ENCODE measurements around the gene DHH.

DHH gene

GRCh38 chr12:49048953-49049352, 45.6 kb downstream of the DHH start:
- no peak for DNase-seq

DNA sequence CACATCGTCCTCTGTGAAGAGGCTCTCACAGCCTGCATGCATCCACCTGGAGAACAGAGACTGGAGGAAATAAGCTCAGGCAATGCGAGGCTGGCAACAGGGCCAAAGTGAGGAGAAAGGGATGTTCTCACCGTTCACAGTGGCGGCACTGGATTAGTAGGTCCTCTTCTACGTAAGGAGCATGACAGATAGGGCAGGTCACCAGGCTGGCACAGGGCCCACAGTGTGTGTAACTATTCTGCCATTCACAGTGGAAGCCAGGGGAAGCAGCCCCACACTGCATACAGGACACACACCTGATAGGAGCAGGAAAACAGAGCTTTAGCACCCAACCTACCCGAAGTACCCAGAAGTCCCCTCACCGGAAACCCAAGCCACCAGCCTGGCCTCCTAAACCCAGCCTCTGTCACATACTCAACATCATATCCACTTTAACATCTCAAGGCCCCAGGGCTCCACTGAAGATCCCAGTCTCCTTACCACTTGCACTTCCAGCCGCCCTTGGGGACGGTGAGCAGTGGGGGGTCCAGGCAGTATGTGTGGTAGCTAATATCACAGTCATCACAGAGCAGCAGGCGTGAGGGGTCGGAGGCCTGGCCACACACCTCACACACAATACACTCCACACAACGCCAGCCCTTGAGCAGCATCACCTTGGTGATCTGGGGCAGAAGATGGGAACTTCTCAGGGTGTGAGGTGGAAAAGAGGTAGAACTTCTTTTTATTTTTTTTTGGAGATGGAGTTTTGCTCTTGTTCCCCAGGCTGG, 48.3 kb downstream of the DHH start:
- no peak for DNase-seq

GRCh38 chr12:49044660-49045059, 49.9 kb downstream of the DHH start:
- DNase-seq, result no peak

DNA sequence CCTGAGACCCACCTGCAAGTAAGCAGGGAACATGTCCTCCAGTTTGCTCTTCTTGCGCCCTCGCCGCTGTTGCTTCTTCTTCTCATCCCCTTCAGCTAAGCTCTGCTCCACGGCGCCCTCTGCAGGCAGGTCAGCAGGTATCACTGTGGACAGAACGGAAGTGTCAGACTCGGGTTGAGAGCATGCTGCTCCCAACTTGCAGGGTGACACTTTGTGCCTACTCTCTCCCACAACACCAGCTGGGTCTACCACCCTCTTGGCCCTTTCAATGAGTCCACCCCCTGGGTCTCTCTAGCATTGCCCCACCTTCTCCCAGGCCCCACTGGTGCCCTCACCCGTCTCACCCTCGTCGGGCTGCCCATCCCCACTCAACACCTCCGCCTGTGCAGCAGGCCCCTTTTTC, 50.7 kb downstream of the DHH start:
- no peak for DNase-seq

DNA sequence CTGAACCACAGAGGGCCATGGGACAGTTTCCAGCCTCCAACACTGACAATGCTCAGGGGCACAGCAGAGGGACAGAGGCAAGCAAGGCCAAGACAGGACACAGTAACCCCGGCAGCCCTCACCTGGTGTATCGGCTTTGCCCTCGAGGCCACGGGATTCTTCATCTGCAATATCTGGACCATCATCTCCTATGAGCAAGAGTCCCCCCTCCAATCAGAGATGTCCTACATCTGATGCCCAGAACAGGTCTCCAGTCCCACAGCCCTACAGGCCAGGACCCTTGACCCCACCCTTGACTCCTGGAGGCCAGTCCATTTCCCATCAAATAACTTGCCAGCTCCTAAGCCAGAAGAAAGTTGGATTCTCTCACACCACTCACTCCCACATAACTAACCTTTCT, 51.4 kb downstream of the DHH start:
- no peak for DNase-seq

DNA sequence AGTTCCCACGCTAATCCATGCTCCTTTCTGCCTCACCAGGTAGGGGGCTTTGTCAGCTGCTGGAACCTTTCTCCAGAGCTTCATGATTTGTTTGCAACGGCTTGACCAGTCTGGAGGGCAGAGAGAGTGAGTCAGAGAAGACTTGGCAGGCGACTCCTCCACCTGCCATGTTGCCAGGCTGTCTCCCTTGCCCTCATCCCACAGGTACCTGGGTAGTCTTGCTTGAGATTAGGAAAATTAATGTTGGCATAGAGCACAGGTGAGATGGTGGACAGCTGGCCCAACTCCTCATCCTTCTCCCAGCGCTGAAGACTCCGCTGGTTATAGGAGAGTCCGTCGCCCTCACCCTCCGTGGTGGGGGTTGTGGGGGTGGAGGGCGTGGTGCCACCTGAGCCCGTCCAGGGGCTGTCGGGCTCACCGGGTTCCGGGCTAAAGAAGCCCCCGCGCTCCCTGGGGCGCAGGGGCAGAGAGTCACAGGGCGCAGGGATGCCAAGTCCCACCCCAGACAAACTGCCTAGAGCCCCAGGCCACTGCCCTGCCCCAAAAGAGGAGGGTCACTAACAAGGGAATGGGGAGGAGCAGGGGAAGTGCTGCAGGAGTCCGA, 52.6 kb downstream of the DHH start:
- DNase-seq, result no peak

DNA sequence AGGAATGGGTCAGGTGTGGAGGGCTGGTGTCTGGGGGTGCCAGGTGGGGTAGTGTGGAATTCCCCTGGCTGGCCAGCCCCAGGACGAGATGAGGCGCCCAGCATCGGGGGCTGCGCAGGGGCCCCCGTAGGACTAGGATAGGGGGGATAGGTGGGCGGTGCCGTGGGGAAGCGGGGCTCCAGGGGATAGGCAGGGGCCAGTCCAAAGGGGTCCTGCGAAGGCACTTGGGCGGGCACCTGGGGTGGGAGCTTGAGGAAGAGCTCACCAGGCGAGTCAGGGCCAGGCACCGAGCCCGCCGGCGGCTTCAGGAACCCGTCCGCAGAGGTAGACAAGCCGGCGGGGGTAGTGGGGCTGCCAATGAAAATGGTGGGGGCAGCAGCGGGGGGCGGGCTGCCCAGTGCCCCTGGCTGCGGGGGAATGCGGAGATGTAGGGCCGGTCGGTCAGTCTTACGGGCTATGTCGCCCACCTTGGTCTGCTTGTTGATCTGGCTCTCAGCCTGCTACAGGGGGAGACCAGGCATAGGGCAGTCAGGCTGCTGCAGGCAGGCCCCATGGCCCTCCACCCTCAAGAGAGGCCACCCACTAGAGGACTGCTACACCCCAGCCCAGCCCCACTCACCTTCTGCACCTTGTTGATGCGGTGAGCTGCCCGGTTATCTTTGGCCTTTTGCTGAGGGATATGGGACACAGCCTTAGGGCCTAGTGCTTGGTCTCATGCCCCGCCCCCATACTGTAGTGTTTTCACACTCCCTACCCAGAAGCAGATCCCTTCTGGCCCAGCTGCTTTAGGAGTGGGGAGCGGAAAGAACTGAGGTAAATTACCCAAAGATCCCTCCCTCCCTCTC, 53.3 kb downstream of the DHH start:
- no peak for DNase-seq

- no peak for DNase-seq
Measured at GRCh38 chr12:49040364-49040855, 54.2 kb downstream of the DHH start.

DNA sequence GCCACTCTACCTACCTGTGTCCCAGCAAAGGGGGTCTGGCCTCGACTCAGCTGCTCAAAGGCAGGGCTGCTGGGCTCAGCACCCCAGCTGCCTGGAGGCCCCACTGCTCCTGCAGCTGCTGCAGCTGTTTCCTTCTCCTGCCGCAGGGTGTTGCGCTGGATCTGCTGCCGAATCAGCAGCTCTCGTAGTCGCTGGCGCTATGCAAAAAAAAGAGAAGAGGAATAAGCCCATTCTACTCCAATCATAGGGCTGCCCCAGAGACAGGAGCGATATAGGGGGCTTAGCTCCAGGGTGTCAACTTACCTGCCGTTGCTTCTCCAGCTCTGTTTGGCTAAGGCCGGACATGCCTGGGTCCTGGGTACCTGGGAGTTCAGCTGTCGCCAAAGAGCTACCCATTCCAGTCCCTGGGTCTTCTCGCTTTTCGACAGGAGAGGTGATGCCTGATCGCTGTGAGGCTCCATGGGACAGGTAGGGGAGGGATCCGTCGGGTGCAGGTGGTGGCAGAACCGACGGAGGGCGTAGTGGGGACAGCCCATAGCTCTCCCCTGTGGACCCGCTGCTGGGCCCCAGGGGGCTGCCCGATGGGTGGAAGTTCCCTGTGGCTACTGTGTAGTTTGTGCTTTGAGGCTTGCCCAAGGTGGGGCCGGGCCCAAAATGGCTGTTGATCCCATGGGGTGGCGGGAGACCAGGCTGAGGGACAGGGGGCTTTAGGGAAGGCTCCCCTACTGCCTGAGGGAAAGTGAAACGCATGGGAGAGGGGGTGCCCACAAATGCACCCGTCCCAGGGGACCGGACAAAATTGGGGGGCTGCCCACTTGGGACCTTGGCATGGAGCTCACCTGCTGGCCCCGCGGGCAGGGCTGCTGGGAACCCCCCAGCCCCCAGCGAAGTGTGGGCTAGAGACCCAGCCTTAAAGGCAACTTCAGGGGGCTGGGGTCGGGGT, 54.9 kb downstream of the DHH start:
- no peak for DNase-seq

- no peak for DNase-seq
Measured at GRCh38 chr12:49038291-49038955, 56.2 kb downstream of the DHH start.

DNA sequence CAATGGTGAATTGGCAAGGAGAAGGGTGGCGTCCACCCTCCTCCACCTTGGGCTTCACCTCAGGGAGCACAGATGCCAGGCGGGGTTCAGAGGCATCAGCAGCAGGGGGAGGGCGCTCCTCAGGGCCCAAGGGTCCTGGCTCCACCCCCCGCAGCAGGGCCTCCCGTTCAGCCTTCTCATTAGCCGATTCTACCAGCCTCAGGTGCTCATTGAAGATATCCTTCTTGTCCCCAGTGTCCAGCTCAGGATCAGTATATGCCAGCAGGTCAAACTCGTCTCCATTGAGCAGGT, 56.7 kb downstream of the DHH start:
- DNase-seq, result no peak

DNA sequence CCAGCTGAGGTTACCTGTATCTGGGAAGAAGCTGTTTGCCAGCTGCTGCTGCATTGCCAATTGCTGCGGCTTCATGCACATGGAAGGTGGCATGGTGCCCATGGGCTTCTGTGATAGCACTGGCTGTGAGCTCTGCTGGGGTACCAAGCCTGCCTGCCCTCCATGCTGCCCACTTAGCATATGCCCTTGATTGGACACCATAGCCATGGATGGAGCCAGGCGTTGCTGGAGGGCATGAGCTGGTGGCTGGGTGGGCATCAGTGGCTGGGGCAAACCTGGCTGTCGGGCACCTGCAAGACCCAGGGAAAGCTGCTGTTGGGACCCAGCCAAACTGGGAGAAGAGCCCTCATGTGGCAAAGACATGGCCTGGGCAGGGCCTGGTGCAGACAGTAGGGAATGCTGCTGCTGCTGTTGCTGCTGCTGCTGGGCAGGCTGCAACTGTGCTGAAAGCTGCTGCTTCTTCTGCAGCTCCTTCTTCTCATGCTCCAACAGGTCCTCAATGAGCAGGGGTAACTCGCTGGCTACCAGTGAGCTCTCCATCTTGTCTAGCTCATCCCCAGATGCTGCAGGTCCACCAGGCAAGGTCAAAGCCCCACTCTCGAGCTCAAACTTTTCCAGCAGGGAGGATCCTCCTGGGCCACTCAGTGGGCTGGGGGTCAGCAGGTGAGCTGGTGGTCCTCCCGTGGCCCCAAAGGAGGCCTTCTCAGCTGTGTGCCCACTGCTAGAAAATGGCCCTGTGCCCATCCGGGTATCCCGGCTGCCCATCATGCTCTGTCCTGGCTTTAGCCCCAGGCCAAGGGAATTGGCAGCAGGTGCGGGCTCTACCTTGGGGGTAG, 57.3 kb downstream of the DHH start:
- DNase-seq, result no peak
